HG03095 (cell line): Measurements from ENCODE around the gene PPP2CA.
A peak's percentile ranks its signal among the peaks of the same experiment; 100 is the strongest.
"Not testable (repeated sequence)": the region's sequence is repeated elsewhere in the genome, so short reads cannot be mapped to it uniquely, and the experiment has no call there.

Source experiments
- ATAC-seq: cut with Tn5 transposase; IDR thresholded peaks from one replicate; pipeline ENCODE4 v1.9.1; 2021; ENCODE audit warnings: moderate library complexity; ENCODE audit not compliant: unreplicated experiment

The PPP2CA gene

DNA sequence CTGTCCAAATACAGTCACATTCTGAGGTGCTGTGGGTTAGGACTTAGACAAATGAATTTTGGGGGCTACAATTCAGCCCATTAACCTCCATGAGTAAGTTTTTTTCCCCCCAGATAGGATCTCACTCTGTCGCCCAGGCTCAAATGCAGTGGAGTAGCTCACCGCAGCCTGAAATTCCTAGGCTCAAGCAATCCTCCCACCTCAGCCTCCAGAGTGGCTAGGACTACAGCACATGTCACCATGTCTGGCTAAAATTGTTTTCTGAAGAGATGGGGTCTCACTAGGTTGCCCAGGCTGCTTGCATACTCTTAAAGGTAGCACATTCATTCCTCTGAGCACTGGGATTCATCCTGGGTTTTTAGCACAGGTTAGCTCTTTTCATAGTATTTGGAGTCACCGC lies 22.2 kb downstream of the PPP2CA start:
- ATAC-seq = no peak

DNA sequence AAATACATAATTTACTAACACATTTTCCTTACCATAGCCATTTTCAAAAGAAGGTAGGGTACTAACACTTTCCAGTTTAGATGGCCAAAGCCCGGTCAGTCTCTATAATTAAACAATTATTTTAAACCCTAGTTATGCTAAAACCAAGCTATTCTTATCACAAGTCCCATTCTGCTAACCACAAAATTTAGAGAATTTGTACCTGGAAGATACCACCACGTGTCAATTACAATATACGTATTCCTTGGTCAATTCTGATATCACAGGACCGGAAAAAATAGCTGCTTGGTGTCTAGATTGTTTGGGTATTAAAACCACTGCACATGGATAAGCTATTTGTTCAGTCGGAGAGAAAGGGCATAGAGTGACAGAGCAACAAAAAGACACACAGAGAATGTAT lies 30.2 kb downstream of the PPP2CA start:
- ATAC-seq = no peak

GRCh38 chr5:134189031-134189430 lies 36.8 kb downstream of the PPP2CA start:
- ATAC-seq = no peak

DNA sequence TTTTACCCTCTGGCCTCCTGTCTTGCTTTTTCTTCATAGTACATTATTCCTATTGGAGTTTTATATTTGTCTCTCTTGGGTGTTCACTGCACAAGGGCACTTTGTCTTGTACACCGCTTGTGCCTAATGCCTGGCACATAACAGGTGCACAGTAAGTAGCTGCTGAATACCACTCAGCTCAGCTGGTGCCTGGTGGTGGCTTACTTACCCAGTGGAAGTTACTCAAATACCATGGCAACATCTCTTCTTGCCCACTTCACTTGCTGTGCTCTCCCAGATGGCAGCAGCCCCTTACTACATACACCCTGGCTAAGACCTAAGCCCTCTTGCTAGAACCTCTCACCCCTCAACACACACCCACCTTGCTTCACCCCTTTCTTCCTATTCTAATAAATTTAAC lies 37.8 kb downstream of the PPP2CA start:
- ATAC-seq = no peak

DNA sequence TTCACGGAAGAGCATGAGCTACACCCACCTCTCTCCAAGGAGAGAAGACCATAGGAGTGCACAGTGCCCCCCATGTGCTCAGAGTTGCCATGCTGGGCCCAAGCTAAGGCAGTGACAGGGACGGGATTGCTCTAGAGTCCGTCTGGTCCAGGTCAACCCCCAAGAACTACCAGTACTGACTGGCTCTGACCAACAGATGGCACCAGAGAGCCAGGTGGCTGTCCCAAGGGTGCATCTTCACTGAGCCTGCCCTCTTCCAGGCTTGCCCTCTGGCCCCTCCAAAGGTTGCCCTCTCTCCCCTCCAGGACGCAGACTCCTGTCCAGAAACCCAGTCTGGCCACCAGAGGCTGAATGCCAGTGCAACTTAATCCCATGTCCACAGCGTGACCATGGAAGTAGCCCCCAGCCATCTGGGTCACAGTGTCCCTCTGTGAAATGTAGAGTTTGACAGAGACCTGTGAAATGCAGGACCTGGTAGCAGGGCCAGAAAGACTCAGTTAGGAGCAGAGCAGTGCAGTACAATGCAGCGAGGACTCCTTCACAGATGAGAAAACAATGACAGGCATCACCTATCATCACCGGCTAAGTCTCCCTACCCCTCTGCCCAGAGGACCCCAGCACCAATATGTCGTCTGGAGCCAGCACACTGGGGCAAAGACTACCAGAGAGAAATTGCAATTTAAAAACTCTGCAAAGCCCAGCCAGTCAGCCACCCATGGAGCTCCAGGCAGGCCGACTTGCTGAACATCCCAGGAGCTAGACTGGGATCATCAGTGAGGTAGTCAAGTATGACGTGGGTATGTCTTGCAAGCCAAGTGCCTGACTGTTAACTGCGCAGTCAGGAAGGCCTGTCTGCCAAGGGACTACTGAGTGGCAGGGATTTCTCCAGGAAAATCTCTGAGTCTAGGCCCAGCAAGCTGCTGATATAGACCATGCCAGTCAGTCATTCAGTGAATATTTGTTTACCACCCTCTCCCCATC lies 41.4 kb downstream of the PPP2CA start:
- peak; percentile 75 for ATAC-seq

- ATAC-seq = no peak
Observed at GRCh38 chr5:134183481-134183880, 42.4 kb downstream of the PPP2CA start.

- no peak for ATAC-seq
Observed at GRCh38 chr5:134178096-134178419, 47.8 kb downstream of the PPP2CA start.

GRCh38 chr5:134177369-134178095 lies 48.3 kb downstream of the PPP2CA start:
- no peak for ATAC-seq

GRCh38 chr5:134176511-134177368 lies 49.1 kb downstream of the PPP2CA start, which contains the start of gene SKP1:
Gene SKP1, minus strand, starts transcription at chr5:134176950. Its CDS starts 2,928 bp downstream, at chr5:134174022.
- peak; percentile 65 for ATAC-seq

- peak; percentile 6 for ATAC-seq
Observed at GRCh38 chr5:134175921-134176510, 49.9 kb downstream of the PPP2CA start.

- ATAC-seq = no peak
Observed at GRCh38 chr5:134174841-134175839, 50.7 kb downstream of the PPP2CA start.

- ATAC-seq = no peak
Observed at GRCh38 chr5:134171972-134172371, 53.9 kb downstream of the PPP2CA start.

- ATAC-seq = no peak
Observed at GRCh38 chr5:134162592-134162991, 63.3 kb downstream of the PPP2CA start.

DNA sequence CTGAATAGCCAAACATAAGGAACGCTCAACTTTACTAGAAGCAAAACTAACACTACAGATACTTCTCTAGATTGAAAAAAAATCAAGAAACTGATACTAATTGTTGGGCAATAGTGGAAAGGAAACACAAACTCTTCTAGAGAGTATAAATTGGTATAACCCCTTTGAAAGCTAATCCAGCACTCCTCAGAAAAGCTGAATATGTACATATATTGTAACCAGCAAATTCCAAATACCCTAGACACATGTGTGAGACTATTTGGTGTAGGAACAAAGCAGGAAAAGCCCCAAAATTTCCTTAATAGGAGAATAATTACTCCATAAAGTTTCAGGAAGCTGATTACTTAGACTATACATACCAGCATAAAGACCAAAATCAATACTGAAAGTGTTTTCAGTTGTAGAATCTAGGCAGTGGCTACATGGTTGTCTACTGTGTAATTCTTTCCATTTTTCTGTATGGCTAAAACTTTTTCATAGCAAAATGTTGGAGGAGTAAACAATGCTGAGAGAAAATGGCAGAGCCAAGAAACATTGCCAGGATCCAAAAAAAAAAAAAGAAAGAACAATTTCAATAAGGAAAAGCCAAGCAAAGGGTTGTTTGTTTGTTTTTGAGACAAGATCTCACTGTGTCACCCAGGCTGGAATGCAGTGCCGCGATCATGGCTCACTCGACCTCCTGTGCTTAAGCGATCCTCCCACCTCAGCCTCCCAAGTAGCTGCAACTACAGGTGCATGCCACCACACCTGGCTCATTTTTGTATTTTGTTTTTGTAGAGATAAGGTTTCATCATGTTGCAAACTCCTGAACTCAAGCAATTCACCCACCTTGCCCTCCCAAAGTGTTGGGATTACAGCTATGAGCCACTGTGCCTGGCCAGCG lies 64.1 kb downstream of the PPP2CA start:
- no peak for ATAC-seq

- no peak for ATAC-seq
Observed at GRCh38 chr5:134153657-134154056, 72.2 kb downstream of the PPP2CA start.

GRCh38 chr5:134153241-134153640 lies 72.6 kb downstream of the PPP2CA start:
- no peak for ATAC-seq

GRCh38 chr5:134152173-134152832 lies 73.6 kb downstream of the PPP2CA start:
- ATAC-seq = not testable (repeated sequence)

DNA sequence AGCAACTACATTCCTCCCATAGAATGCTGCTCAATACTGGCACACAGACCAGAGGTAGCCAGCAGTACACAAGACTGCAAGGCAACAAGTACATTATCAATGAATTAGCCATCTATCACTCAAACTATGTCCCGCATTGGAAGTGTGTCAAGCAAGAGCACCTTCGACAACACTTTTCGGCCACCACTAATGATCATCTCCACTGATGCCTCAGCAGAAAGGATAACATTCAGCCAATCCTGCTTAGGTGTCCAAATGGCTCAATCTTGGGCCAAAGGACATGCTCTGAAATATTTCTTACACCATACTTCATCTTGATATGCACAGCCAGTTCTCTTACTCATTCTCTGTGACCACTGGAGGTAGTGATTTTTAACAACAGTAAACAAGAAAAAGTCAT lies 74.2 kb downstream of the PPP2CA start:
- ATAC-seq = no peak
